Neural progenitor cell (in vitro differentiated cells): ENCODE results near the gene PLA2G12B. TPM values are rescaled to one million over a fixed set of nuclear protein-coding genes. Genes with fewer than 3 reads are reported as not detected.
"Not testable (repeated sequence)": the region's sequence is repeated elsewhere in the genome, so short reads cannot be mapped to it uniquely, and the experiment has no call there.

Experiments used
- DNase-seq: peaks from one replicate; pipeline ENCODE4 v3.0.0-alpha.2; 2016; ENCODE audit warnings: low spot score
- H2AFZ ChIP-seq: fragments of 200-600 bp; sonication (generic); replicated peaks from 2 replicates; pipeline ENCODE4 v1.6.1; 2016; ENCODE audit warnings: antibody characterized with exemption
- H3F3A ChIP-seq: fragments of 200-600 bp; sonication (generic); 2 replicates; pipeline ENCODE4 v1.6.1; 2016; ENCODE audit warnings: antibody characterized with exemption, low read depth
- H3K27ac ChIP-seq: fragments of 200-600 bp; sonication (generic); 2 replicates; pipeline ENCODE4 v1.5.1; 2016; ENCODE audit warnings: mild to moderate bottlenecking
- H3K27me3 ChIP-seq: fragments of 200-600 bp; sonication (generic); 2 replicates; pipeline ENCODE4 v1.6.1; 2016; ENCODE audit warnings: mild to moderate bottlenecking, moderate library complexity
- H3K36me3 ChIP-seq: fragments of 200-600 bp; sonication (generic); 2 replicates; pipeline ENCODE4 v1.5.1; 2016
- H3K4me1 ChIP-seq: fragments of 200-600 bp; sonication (generic); 2 replicates; pipeline ENCODE4 v1.6.1; 2016; ENCODE audit warnings: mixed run types
- H3K4me2 ChIP-seq: fragments of 200-600 bp; sonication (generic); 2 replicates; pipeline ENCODE4 v1.6.1; 2016
- H3K4me3 ChIP-seq: fragments of 200-600 bp; sonication (generic); 2 replicates; pipeline ENCODE4 v1.5.1; 2016
- H3K79me2 ChIP-seq: fragments of 200-600 bp; sonication (generic); 2 replicates; pipeline ENCODE4 v1.6.1; 2016; ENCODE audit warnings: low read depth
- H3K9ac ChIP-seq: fragments of 200-600 bp; sonication (generic); 2 replicates; pipeline ENCODE4 v1.6.1; 2016
- H3K9me3 ChIP-seq: fragments of 200-600 bp; sonication (generic); 2 replicates; pipeline ENCODE4 v1.5.1; 2016; ENCODE audit warnings: low read depth
- H4K20me1 ChIP-seq: fragments of 200-600 bp; sonication (generic); 2 replicates; pipeline ENCODE4 v1.6.1; 2016; ENCODE audit warnings: low read depth
- H3K27ac Mint-ChIP-seq: 3 replicates; pipeline ENCODE4 v1.8.0; 2021; ENCODE audit warnings: mixed read lengths
- H3K27me3 Mint-ChIP-seq: 2 replicates; pipeline ENCODE4 v1.8.0; 2022; ENCODE audit warnings: low read depth, mild to moderate bottlenecking, inconsistent platforms, moderate library complexity, mixed read lengths; ENCODE audit not compliant: insufficient read depth
- H3K36me3 Mint-ChIP-seq: 3 replicates; pipeline ENCODE4 v1.8.0; 2021; ENCODE audit warnings: mixed read lengths
- H3K4me1 Mint-ChIP-seq: 3 replicates; pipeline ENCODE4 v1.8.0; 2021; ENCODE audit warnings: mixed read lengths
- H3K4me3 Mint-ChIP-seq: 3 replicates; pipeline ENCODE4 v1.8.0; 2021; ENCODE audit warnings: mild to moderate bottlenecking, moderate library complexity, mixed read lengths
- H3K9me3 Mint-ChIP-seq: 3 replicates; pipeline ENCODE4 v1.8.0; 2020; ENCODE audit warnings: mixed read lengths
- EZH2 ChIP-seq: fragments of 200-600 bp; sonication (generic); IDR thresholded peaks from 2 replicates; pipeline ENCODE4 v1.6.1; 2017; ENCODE audit warnings: antibody characterized with exemption, mild to moderate bottlenecking, moderate library complexity
- EZH2phosphoT487 ChIP-seq: fragments of 200-600 bp; sonication (generic); IDR thresholded peaks from 2 replicates; pipeline ENCODE4 v1.6.1; 2017; ENCODE audit warnings: antibody characterized with exemption
- total RNA-seq: library from RNA; depleted of rRNA; stranded (reverse); fragments of >200 nt; gene quantifications from 2 replicates; pipeline ENCODE4 v1.2.3, GENCODE V29; 2015; ENCODE audit warnings: low replicate concordance
- TF ChIP-seq, protein P1 (sequence below): fragments of 200-600 bp; sonication (generic); IDR thresholded peaks from 2 replicates; pipeline ENCODE4 v1.5.1; 2017; ENCODE audit warnings: antibody characterized with exemption, mild to moderate bottlenecking

PLA2G12B gene
- total RNA-seq, 1 donor from 2014 or later, result not detected

GRCh38 chr10:72927485-72927884 is 27.1 kb downstream of the PLA2G12B start:
- H3K27me3 Mint-ChIP-seq, result no peaks in the 10 kb centered on the region
- no peaks in the 10 kb centered on the region for H3K27me3 ChIP-seq
- H3K9ac ChIP-seq, result no peak overlapping the region
- no peaks in the 10 kb centered on the region for H3K4me1 ChIP-seq
- H3F3A ChIP-seq, result no peaks in the 10 kb centered on the region
- no peak overlapping the region for H2AFZ ChIP-seq
- no peaks in the 10 kb centered on the region for H3K36me3 Mint-ChIP-seq
- no peak for DNase-seq
- H3K4me3 ChIP-seq, result no peak overlapping the region
- H3K36me3 ChIP-seq, result no peaks in the 10 kb centered on the region
- no peaks in the 10 kb centered on the region for H3K4me1 Mint-ChIP-seq
- no peaks in the 10 kb centered on the region for H3K79me2 ChIP-seq
- H4K20me1 ChIP-seq, result no peaks in the 10 kb centered on the region
- no peak for TF ChIP-seq EZH2
- TF ChIP-seq EZH2phosphoT487, result no peak
- TF ChIP-seq, protein P1, sequence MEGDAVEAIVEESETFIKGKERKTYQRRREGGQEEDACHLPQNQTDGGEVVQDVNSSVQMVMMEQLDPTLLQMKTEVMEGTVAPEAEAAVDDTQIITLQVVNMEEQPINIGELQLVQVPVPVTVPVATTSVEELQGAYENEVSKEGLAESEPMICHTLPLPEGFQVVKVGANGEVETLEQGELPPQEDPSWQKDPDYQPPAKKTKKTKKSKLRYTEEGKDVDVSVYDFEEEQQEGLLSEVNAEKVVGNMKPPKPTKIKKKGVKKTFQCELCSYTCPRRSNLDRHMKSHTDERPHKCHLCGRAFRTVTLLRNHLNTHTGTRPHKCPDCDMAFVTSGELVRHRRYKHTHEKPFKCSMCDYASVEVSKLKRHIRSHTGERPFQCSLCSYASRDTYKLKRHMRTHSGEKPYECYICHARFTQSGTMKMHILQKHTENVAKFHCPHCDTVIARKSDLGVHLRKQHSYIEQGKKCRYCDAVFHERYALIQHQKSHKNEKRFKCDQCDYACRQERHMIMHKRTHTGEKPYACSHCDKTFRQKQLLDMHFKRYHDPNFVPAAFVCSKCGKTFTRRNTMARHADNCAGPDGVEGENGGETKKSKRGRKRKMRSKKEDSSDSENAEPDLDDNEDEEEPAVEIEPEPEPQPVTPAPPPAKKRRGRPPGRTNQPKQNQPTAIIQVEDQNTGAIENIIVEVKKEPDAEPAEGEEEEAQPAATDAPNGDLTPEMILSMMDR, result no peak
- no peak overlapping the region for H3K4me3 Mint-ChIP-seq
- no peak overlapping the region for H3K27ac ChIP-seq
- H3K9me3 Mint-ChIP-seq, result no peaks in the 10 kb centered on the region
- no peaks in the 10 kb centered on the region for H3K9me3 ChIP-seq
- H3K27ac Mint-ChIP-seq, result no peak overlapping the region
- H3K4me2 ChIP-seq, result no peak overlapping the region

DNA sequence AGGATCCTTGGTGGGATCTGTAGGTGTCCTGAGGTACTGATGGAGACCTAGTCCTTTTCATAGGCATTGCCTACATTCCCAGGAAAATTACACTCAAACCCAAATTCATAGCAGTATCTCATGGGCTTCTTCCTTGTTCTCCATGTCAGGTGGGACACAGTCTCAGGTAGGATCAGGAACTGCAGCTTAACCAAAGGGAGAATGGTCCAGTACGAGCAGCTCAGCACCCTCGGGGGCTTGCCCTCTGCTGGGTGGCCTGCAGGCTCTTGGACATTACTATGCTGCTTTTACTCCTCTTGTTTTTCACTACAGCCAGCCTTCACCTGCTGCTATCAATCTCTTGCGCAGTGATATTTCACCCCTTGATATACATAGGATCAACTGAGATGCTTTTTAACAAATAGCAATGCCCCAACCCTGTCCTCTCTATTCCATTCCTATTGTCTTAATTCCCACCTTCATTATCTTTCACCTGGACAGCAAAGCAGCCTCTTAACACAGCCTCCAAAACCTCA is 28.6 kb downstream of the PLA2G12B start:
- no peak overlapping the region for H2AFZ ChIP-seq
- Mint-ChIP-seq H3K27ac (no peak overlapping the region), H3K27me3 (no peaks in the 10 kb centered on the region), H3K4me3 (no peak overlapping the region), H3K9me3 (peaks cover 7% of the 10 kb centered on the region), H3K36me3 (peaks cover 3% of the 10 kb centered on the region), H3K4me1 (no peaks in the 10 kb centered on the region)
- TF ChIP-seq, protein P1, result no peak
- TF ChIP-seq EZH2phosphoT487 (no peak), EZH2 (no peak)
- H3K9ac ChIP-seq, result no peak overlapping the region
- no peak overlapping the region for H3K4me2 ChIP-seq
- no peak for DNase-seq
- H3K79me2 ChIP-seq, result no peaks in the 10 kb centered on the region
- H3K4me3 ChIP-seq, result no peak overlapping the region
- H3K27ac ChIP-seq, result no peak overlapping the region
- no peaks in the 10 kb centered on the region for H3K9me3 ChIP-seq
- no peaks in the 10 kb centered on the region for H3K27me3 ChIP-seq
- H3K36me3 ChIP-seq, result no peaks in the 10 kb centered on the region
- no peaks in the 10 kb centered on the region for H4K20me1 ChIP-seq
- no peaks in the 10 kb centered on the region for H3F3A ChIP-seq
- H3K4me1 ChIP-seq, result no peaks in the 10 kb centered on the region

DNA sequence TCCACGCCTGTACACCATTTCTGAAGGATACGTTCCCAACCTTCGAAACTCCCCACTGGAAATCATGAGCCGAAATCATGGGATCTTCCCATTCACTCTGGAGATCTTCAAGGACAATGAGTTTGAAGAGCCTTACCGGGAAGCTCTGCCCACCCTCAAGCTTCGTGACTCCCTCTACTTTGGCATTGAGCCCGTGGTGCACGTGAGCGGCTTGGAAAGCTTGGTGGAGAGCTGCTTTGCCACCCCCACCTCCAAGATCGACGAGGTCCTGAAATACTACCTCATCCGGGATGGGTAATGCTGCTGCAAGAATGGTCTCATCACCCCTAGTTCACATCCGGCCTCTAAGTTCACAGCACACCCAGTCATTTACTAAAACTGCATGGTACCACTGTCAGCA is 30.3 kb downstream of the PLA2G12B start:
- Histone ChIP-seq H3K79me2 (no peaks in the 10 kb centered on the region), H3K9me3 (no peaks in the 10 kb centered on the region), H3K27ac (no peak overlapping the region), H3F3A (no peaks in the 10 kb centered on the region), H3K4me2 (no peak overlapping the region), H3K4me3 (no peak overlapping the region), H3K4me1 (no peaks in the 10 kb centered on the region), H2AFZ (no peak overlapping the region), H3K9ac (no peak overlapping the region), H4K20me1 (no peaks in the 10 kb centered on the region), H3K36me3 (no peaks in the 10 kb centered on the region), H3K27me3 (no peaks in the 10 kb centered on the region)
- no peaks in the 10 kb centered on the region for H3K27me3 Mint-ChIP-seq
- H3K27ac Mint-ChIP-seq, result no peak overlapping the region
- no peaks in the 10 kb centered on the region for H3K4me1 Mint-ChIP-seq
- H3K9me3 Mint-ChIP-seq, result peaks cover 18% of the 10 kb centered on the region
- no peak overlapping the region for H3K4me3 Mint-ChIP-seq
- H3K36me3 Mint-ChIP-seq, result peaks cover 3% of the 10 kb centered on the region
- DNase-seq, result no peak
- TF ChIP-seq EZH2phosphoT487, result no peak
- TF ChIP-seq, protein P1, result no peak

DNA sequence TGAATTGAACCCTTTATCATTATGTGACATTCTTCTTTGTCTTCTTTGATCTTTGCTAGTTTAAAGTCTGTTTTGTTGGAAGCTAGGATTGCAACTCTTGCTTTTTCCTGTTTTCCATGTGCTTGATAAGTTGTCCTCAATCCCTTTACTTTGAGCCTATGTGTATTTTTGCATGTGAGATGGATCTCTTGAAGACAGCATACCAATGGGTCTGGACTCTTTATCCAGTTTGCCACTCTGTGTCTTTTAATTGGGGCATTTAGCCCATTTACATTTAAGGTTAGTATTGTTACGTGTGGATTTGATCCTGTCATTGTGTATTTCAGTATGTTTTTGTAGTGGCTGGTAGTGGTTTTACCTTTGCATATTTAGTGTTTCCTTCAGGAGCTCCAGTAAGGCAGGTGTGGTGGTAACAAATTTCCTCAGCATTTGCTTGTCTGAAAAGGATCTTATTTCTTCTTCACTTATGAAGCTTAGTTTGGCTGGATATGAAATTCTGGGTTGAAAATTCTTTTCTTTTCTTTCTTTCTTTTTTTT is 33.4 kb downstream of the PLA2G12B start:
- not testable (repeated sequence) for H3K27ac Mint-ChIP-seq, H3K4me1 ChIP-seq, H3K4me1 Mint-ChIP-seq, H3K27me3 ChIP-seq, H4K20me1 ChIP-seq, H3K27me3 Mint-ChIP-seq, H3F3A ChIP-seq, H3K79me2 ChIP-seq, H3K9me3 ChIP-seq, H2AFZ ChIP-seq, H3K4me3 Mint-ChIP-seq, H3K36me3 Mint-ChIP-seq, H3K27ac ChIP-seq, H3K4me3 ChIP-seq, H3K4me2 ChIP-seq, DNase-seq, H3K9ac ChIP-seq, H3K36me3 ChIP-seq
- H3K9me3 Mint-ChIP-seq, result peaks cover 18% of the 10 kb centered on the region
